Lung (tissue), 12 donors: ENCODE measurements around the gene CBFA2T2. TPM values are rescaled to one million over a fixed set of nuclear protein-coding genes. Genes with fewer than 3 reads are reported as not detected.

Experiments
- ATAC-seq: fragments of 200-7000 bp; cut with Tn5 transposase; one replicate; pipeline ENCODE4 v1.9.1; 2020; ENCODE audit warnings: moderate number of reproducible peaks; ENCODE audit not compliant: insufficient read depth, low FRiP score
- DNase-seq, 3 donors: peaks; one replicate each; pipeline ENCODE4 v3.0.0-alpha.2; 2013 to 2017
- H3K27ac ChIP-seq, 2 donors: one replicate each; pipeline ENCODE4 v1.5.1; 2013; ENCODE audit warnings: mild to moderate bottlenecking in 2 of 2, moderate library complexity in 2 of 2, control low read depth in 1 of 2, inconsistent platforms in 1 of 2, low read depth in 1 of 2, low read length in 1 of 2
- H3K27me3 ChIP-seq, 3 donors: one replicate each; pipeline ENCODE4 v1.5.1; 2013; ENCODE audit warnings: low read length in 2 of 3; ENCODE audit not compliant: control insufficient read depth in 3 of 3, insufficient read depth in 3 of 3
- H3K36me3 ChIP-seq, 4 donors: one replicate each; pipeline ENCODE4 v1.5.1; 2013; ENCODE audit warnings: low read length in 4 of 4, mild to moderate bottlenecking in 1 of 4, moderate library complexity in 1 of 4; ENCODE audit not compliant: control insufficient read depth in 4 of 4, insufficient read depth in 4 of 4
- H3K4me1 ChIP-seq, 5 donors: one replicate each; pipeline ENCODE4 v1.5.1; 2013; ENCODE audit warnings: low read length in 5 of 5, mild to moderate bottlenecking in 2 of 5, moderate library complexity in 1 of 5; ENCODE audit not compliant: control insufficient read depth in 5 of 5, insufficient read depth in 5 of 5
- H3K4me3 ChIP-seq: one replicate; pipeline ENCODE4 v1.5.1; 2013; ENCODE audit warnings: mild to moderate bottlenecking, control low read depth, moderate library complexity
- H3K9ac ChIP-seq, 2 donors: one replicate each; pipeline ENCODE4 v1.5.1; 2013; ENCODE audit warnings: low read length in 2 of 2, control low read depth in 1 of 2; ENCODE audit not compliant: insufficient read depth in 1 of 2
- H3K9me3 ChIP-seq, 4 donors: one replicate each; pipeline ENCODE4 v1.5.1; 2013; ENCODE audit warnings: low read length in 3 of 4, mild to moderate bottlenecking in 1 of 4, moderate library complexity in 1 of 4; ENCODE audit not compliant: control insufficient read depth in 4 of 4, insufficient read depth in 3 of 4
- WGBS, 2 donors: extraction: QIAGEN DNeasy Blood & Tissue Kit; methylation state at CpG; one replicate each; pipeline ENCODE4 v1.1.7; 2013; 5-methylcytosine and 5-hydroxymethylcytosine counted together
- polyA plus RNA-seq, 2 donors: library from polyadenylated mRNA; stranded (reverse); fragments of 200-250 nt; gene quantifications; one replicate each; pipeline ENCODE4 v1.2.1, GENCODE V29; 2013
- total RNA-seq, 2 donors: library from RNA; depleted of rRNA in 1 of 2; stranded (reverse); fragments of >200 nt in 1 of 2; gene quantifications; one replicate each; pipeline ENCODE4 v1.2.1, GENCODE V29; 2014 to 2021
- TF ChIP-seq, protein P1 (sequence below): IDR thresholded peaks from 2 replicates; pipeline ENCODE4 v1.5.1; 2012; ENCODE audit warnings: mild to moderate bottlenecking; ENCODE audit errors: control extremely low read depth, extremely low read depth
- donor health status: control.
- donor health status: control.
- donor health status: Bipolar disorder and iron deficiency.
- donor health status: healthy.
- donor health status: DM: yes; HTN: yes; CAD: no.

The CBFA2T2 gene
- total and polyA plus RNA-seq, 4 donors: 5.1 to 19.1 (median 8.2) TPM

DNA sequence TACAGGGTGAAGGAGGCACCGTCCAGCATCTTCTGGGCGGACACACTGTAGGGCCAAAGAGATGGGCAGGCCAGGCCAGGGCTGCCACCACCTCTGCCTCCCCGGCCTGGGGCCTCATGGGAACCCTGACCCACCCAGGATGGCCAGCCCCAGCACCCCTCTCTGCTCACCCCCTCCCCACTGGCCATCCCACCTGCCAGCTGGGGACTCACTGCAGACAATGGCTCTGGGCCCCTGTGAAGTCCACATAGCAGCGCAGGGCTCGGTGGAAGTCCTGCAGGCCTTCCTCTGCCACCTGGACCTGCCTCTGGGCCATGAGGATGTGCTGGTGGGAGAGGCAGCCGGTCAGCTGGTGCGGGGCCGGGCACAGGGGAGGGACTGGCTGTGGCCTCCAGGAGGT is 168.6 kb downstream of the CBFA2T2 start:
- WGBS, 2 donors: 96% methylated on average over 8 of the region's 8 CpGs
- TF ChIP-seq, protein P1, sequence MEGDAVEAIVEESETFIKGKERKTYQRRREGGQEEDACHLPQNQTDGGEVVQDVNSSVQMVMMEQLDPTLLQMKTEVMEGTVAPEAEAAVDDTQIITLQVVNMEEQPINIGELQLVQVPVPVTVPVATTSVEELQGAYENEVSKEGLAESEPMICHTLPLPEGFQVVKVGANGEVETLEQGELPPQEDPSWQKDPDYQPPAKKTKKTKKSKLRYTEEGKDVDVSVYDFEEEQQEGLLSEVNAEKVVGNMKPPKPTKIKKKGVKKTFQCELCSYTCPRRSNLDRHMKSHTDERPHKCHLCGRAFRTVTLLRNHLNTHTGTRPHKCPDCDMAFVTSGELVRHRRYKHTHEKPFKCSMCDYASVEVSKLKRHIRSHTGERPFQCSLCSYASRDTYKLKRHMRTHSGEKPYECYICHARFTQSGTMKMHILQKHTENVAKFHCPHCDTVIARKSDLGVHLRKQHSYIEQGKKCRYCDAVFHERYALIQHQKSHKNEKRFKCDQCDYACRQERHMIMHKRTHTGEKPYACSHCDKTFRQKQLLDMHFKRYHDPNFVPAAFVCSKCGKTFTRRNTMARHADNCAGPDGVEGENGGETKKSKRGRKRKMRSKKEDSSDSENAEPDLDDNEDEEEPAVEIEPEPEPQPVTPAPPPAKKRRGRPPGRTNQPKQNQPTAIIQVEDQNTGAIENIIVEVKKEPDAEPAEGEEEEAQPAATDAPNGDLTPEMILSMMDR: no peak
- Histone ChIP-seq H3K27ac (no peak overlapping the region), H3K9me3 (no peaks in the 10 kb centered on the region), H3K27me3 (no peaks in the 10 kb centered on the region), H3K9ac (no peak overlapping the region), H3K4me1 (peaks cover 0 to 16% (median 4%) of the 10 kb centered on the region in 5 donors), H3K36me3 (peaks cover 0 to 18% (median 4%) of the 10 kb centered on the region in 4 donors), H3K4me3 (no peak overlapping the region)
- DNase-seq (no peak), ATAC-seq (no peak)

DNA sequence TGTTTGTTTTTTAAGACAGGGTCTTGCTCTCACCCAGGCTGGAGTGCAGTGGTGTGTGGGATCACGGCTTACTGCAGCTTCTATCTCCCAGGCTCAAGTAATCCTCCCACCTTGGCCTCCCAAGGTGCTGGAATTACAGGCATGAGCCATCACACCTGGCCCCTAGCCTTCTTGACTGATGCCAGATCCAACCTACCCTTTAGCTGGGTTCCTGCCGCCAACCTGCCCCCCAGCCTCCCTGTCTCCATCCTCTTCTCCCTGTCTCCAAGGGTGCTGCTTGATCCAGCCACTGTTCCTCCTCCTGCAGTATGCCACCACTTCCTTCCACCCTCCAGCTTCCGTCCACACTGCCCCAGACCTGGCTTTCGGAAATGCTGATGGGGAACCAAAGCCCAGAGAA is 169.0 kb downstream of the CBFA2T2 start:
- DNase-seq: no peak
- no peak overlapping the region for H3K4me3 ChIP-seq

DNA sequence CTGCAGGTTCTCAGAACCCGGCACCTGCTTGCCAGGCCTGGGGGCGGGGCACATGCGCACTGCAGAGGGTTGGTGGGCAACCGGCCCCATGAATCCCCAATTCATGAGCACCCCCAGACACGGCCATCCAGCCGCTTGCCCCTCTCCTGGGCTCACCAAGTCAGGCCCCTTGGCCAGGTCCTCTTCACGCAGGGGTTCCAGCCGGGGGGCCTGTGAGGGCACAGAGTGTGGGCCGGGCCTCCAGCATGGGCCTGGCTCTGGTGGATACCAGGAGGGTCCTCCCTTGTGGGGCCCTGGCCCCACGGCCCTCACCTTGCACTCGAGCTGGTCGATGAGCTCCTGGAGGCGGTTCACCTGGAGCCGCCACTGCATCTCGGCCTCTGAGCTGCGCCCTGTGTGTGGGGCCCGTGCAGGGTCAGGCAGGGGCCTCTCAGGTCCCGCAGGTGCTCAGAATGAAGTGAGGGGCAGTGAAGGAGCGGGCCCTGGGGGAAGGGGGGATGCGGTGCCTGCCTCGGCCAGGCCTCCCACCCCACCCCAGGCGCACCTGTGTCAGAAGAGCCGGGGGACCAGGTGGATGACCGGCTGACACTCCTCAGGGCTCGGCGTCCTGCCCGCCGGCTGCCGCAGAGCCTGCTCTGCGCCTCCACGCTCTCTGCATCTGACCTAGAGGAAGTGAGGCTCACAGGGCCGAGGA is 169.6 kb downstream of the CBFA2T2 start:
- no peak overlapping the region for H3K9ac ChIP-seq
- 93 to 95% methylated on average over 31 to 32 of the region's 32 CpGs for WGBS, 2 donors
- DNase-seq (no peak), ATAC-seq (no peak)
- no peaks in the 10 kb centered on the region for H3K9me3 ChIP-seq
- no peaks in the 10 kb centered on the region for H3K27me3 ChIP-seq
- H3K4me3 ChIP-seq: no peak overlapping the region
- H3K4me1 ChIP-seq: peaks cover 0 to 14% (median 8%) of the 10 kb centered on the region in 5 donors
- TF ChIP-seq, protein P1: no peak
- H3K36me3 ChIP-seq: peaks cover 0 to 18% (median 4%) of the 10 kb centered on the region in 4 donors
- H3K27ac ChIP-seq: no peak overlapping the region

More for the DNA sequence above, 169.0 kb downstream of the CBFA2T2 start:
- Histone ChIP-seq H3K27me3 (no peaks in the 10 kb centered on the region), H3K36me3 (peaks cover 0 to 18% (median 4%) of the 10 kb centered on the region in 4 donors), H3K9me3 (no peaks in the 10 kb centered on the region), H3K27ac (no peak overlapping the region), H3K4me1 (peaks cover 0 to 14% (median 5%) of the 10 kb centered on the region in 5 donors), H3K9ac (no peak overlapping the region)
- 90 to 96% methylated on average over 4 of the region's 4 CpGs for WGBS, 2 donors
- ATAC-seq: no peak
- TF ChIP-seq, protein P1: no peak
